VCaP (cell line): ENCODE data around the gene NID1.
"Not testable (repeated sequence)": the region's sequence is repeated elsewhere in the genome, so short reads cannot be mapped to it uniquely, and the experiment has no call there.

ENCODE experiments used
- H3K27ac ChIP-seq: fragments of 450-650 bp; 2 replicates; pipeline ENCODE4 v1.5.1; 2017
- TF ChIP-seq, protein P1 (sequence below): fragments of 450-650 bp; conservative IDR thresholded peaks from 2 replicates; pipeline ENCODE4 v1.5.1; 2017; ENCODE audit warnings: mild to moderate bottlenecking, moderate library complexity

The NID1 gene

DNA sequence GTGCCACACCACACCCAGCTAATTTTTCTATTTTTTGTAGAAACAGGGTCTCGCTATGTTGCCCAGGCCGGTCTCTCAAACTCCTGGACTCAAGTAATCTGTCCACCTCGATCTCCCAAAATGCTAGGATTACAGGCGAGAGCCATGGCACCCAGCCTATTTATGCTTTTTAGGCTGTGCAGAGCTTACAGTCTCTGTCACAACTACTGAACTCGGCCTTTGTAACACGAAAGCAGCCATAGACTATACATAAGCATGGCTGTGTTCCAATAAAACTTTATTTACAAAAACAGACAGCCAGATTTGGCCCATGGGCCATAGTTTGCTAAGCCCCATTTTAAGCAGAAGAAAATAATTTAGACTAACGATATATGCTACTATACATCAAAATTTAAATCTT, 54.4 kb downstream of the NID1 start:
- TF ChIP-seq, protein P1, sequence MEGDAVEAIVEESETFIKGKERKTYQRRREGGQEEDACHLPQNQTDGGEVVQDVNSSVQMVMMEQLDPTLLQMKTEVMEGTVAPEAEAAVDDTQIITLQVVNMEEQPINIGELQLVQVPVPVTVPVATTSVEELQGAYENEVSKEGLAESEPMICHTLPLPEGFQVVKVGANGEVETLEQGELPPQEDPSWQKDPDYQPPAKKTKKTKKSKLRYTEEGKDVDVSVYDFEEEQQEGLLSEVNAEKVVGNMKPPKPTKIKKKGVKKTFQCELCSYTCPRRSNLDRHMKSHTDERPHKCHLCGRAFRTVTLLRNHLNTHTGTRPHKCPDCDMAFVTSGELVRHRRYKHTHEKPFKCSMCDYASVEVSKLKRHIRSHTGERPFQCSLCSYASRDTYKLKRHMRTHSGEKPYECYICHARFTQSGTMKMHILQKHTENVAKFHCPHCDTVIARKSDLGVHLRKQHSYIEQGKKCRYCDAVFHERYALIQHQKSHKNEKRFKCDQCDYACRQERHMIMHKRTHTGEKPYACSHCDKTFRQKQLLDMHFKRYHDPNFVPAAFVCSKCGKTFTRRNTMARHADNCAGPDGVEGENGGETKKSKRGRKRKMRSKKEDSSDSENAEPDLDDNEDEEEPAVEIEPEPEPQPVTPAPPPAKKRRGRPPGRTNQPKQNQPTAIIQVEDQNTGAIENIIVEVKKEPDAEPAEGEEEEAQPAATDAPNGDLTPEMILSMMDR, result no peak
- H3K27ac ChIP-seq, result no peak overlapping the region

DNA sequence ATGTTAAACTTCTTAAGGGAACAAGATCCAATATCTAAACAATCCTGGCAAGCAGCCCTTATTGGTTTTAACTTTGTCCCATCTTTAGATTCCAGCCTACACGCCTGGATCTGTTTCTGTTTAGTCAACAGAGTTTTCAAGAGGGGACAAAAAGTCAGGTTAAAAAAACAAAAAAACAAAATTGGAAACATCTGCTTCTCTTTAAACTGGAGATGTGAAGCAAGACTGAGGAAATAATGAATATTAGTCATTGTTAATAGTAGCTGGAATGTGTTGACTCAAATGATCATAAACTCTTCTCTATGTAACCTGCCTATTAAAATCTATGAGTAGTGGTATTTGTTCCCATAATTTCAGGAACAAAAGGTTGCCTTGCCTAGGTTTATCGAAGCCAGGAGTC, 55.0 kb downstream of the NID1 start:
- no peak overlapping the region for H3K27ac ChIP-seq
- TF ChIP-seq, protein P1, result no peak

DNA sequence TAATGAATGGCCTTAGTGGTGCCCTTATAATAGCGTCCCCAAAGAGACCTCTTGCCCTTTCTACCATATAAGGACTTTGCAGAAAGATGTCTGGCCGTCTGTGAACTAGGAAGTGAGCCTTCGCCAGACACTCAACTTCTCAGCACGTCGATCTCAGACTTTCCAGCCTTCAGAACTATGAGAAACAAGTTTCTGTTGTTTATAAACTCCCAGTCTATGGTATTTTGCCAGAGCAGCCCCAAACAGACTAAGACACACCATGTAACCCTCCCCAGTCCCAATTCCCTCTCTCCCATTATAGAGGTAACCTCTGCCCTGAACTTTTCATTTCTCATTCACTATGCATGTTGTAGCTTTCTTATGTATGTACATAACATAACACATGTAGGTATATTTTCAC, 55.7 kb downstream of the NID1 start:
- TF ChIP-seq, protein P1, result no peak
- no peak overlapping the region for H3K27ac ChIP-seq

DNA sequence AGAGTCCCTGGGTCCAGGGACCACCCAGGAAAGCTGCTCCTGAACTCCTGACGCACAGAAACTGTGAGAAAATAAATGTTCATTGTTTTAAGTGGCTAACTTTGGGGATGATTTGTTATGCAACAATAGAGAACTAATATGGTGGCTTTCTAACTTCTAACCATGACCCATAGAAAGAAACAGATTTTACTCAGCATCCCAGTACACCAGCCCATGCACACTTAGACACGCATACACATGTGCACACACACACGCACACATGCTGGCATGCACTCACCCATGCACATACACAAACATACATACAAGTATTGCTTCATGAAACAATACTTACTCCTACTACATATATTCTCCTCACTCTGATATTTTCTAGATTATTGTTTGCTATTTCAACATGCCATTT, 57.1 kb downstream of the NID1 start:
- TF ChIP-seq, protein P1, result no peak
- no peak overlapping the region for H3K27ac ChIP-seq

DNA sequence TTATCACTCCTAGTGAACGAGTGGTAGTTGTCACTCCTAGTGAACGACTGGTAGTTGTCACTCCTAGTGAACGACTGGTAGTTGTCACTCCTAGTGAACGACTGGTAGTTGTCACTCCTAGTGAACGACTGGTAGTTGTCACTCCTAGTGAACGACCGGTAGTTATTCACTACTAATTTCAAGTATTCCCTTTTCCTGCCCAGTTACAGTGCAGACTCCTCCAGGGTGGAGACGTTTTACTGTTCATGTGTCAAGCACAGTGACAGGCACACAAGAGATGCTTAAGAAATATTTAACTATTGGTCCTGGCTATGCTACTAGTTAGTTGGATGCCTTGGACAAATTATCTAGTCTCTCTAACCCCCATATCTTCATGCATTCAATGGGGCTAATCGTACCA, 61.8 kb downstream of the NID1 start:
- not testable (repeated sequence) for H3K27ac ChIP-seq

DNA sequence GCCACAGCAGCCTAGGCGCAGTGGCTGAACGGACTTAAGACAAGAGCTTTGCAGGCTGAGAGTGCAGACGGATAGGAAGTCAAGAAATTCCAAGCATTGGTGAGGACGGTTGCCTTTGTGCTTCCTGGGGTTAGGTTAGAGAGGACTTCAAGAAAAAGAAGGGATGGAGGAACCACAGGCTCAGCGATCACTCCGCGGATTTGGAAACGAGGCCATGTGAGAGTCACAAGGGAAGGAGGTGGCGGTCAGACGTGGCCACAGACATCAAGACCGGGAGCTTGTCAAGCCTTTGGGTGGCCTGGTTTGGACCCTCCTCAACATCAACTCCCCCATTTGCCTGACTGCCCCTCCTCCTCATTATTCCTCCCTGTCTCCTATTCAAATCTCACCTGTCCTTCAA, 62.3 kb downstream of the NID1 start:
- TF ChIP-seq, protein P1, result no peak
- H3K27ac ChIP-seq, result no peak overlapping the region

DNA sequence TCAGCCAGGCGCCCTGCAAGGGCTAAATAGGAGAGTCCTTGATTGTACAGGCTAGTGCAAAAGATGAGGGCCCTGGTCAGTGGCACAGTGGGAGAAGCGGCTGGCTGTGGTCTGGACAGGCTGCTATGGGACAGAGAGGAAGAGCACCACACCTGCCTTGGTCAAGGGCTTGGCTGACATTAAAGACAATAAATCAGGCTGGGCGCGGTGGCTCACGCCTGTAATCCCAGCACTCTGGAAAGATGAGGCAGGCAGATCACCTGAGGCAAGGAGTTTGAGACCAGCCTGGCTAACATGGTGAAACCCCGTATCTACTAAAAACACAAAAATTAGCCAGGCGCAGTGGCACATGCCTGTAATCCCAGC, 62.9 kb downstream of the NID1 start:
- no peak overlapping the region for H3K27ac ChIP-seq

DNA sequence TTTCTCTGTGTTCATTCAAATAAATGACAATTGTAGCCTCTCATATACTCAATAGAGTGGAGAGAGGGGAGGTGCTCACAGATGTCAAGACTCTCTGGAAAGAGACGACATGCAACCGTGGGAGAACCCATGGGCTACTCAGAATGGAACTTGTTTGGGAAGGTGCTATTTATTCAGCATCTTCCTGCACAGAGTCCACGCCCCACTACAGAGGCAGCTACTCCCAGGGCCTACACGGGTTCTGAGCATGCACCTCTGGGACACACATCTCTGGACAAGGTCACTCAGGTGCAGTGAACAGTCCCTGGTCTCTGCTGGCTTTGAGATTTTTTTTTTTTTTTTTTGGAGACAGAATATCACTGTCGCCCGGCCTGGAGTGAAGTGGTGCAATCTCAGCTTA, 64.1 kb downstream of the NID1 start:
- TF ChIP-seq, protein P1, result no peak

More for the DNA sequence above, 62.9 kb downstream of the NID1 start:
- TF ChIP-seq, protein P1, result no peak

More for the DNA sequence above, 64.1 kb downstream of the NID1 start:
- no peak overlapping the region for H3K27ac ChIP-seq
